Left colon (tissue), 2 donors: ENCODE results near the gene CCDC40. TPM values are rescaled to one million over a fixed set of nuclear protein-coding genes. Genes with fewer than 3 reads are reported as not detected.

ENCODE experiments used
- ATAC-seq: fragments of 200-7000 bp; cut with Tn5 transposase; one replicate; pipeline ENCODE4 v1.9.1; 2020; ENCODE audit warnings: mild to moderate bottlenecking, moderate library complexity
- DNase-seq, 2 donors: peaks; one replicate each; pipeline ENCODE4 v3.0.0-alpha.2; 2020
- intact Hi-C, 2 donors: fragments of 100-400 bp; cut with DNase I in 1 of 2; cut with micrococcal nuclease in 1 of 2; formaldehyde crosslinking; loops; one replicate each; pipeline versions ENCODE4 v1.11.2 to v1.14.0; 2022; cut with DNase I, micrococcal nuclease
- microRNA-seq, 2 donors: library from miRNA; unstranded; fragments of <30 nt; microRNA quantifications; one replicate each; pipeline versions ENCODE4 v1.1.0 to v1.2.0, GENCODE V29; 2020
- total RNA-seq, 2 donors: library from RNA; stranded (reverse); fragmentation: NEBNext Ultra II Directional; extraction: Animal tissue kit (Norgen Biotek cat#: 25700); gene quantifications; one replicate each; pipeline ENCODE4 v1.2.1, GENCODE V29; 2021
- donor health status: DM: no; HTN: no; CAD: no.
- donor health status: DM: yes; HTN: yes; CAD: no.

Gene CCDC40
- total RNA-seq, 2 donors from 2014 or later: 2.0 to 2.1 TPM

DNA sequence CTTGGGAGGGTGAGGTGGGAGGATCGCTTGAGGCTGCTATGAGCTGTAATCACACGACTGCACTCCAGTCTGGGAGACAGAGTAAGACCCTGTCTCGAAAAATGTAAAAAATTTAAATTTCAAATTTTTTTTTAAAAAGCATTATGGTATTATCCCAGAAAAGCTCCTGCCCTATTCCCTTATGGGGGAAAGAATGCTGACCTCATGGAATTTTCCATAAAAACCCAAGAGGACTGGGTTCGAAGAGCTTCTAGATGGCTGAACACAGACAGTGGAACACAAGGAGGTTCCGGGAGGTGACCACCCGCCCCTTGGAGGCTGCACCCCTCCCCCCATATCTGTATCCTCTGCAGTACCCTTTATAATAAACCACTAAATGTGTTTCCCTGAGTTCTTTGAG is 106.5 kb downstream of the CCDC40 start:
- DNase-seq: no peak
- intact Hi-C loops: no loop called here
- ATAC-seq: no peak

DNA sequence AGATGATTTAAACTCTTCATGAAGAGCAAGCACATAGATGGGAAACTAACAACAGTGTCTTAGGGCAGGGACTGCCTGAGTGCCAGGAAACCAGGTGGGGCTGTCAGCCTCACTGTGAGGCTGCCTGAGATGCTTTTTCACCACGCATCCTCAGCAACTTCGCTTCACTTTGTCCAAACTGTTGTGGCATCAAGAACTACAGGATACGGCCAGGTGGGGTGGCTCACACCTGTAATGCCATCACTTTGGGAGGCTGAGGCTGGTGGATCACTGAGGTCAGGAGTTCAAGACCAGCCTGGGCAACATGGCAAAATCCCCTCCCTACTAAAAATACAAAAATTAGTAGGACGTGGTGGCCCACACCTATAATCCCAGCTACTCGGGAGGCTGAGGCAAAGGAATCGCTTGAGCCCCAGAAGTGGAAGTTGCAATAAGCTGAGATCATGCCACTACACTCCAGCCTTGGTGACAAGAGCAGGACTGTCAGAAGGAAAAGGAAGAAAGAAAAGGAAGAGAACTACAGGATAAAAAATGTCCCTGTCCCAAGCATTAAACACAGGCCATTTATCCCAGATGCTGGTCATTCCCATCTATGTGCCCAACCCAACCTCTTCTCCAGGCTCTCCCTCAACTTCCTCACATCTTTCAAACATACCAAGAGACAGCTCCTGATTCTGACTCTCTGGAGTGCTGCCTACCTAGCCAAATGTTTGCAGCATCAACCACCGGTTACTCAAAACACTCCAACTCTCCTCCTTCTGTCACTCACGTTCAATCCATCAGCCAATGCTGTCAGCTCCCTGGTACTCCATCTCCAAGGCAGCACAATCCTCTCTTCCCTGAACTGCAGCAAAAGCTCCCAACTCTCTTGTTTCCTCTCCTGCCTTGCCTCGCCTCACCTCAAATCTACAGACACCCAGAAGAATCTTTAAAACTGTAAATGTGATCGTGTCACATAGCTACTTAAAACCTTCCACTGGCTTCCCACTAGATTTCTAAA is 108.9 kb downstream of the CCDC40 start:
- DNase-seq (no peak), ATAC-seq (no peak)
- intact Hi-C loops: no loop called here

GRCh38 chr17:80146121-80147034 is 109.9 kb downstream of the CCDC40 start:
- peak; percentile 16 for ATAC-seq
- DNase-seq: peak in 1 of 2 donors; percentile 34
- intact Hi-C loops: no loop called here

DNA sequence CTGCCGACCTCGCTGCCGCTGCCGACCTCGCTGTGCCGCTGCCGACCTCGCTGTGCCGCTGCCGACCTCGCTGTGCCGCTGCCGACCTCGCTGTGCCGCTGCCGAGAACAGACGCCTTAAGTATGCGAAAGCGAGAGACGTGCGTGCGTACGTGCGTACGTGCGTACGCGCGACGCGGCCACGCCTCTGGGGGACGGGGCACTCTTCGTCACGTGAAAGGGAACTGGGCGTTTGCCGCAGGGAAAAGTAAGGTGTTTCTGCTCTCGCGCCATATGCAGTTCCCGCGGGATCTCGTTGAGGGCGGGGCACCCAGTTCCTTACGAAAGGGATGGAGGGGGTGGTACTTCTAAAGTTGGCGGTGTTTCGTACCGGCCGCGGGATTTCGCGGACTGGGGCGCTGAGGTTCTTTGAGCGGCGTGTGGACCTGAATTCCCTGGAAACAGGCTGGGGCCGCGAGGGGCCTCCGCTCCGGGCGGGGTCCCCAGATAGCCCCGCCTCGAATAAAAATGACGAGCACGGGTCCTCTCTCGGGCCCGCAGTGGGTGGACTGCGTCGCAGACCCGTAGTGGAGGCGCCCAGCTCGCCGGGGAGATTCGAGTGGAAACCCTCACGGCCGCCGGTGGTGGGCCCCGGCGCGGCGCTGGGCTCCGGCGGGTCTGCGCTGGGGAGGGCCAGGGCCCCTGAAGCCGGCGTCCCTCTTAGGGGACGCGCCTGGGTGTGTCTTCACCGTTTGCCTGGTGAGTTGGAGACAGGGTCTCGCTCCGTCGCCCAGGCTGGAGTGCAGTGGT is 110.8 kb downstream of the CCDC40 start, which contains the start of gene EIF4A3:
Gene EIF4A3 (minus strand): TSS at position 94 of the 788 bp plus-strand sequence. CDS start 167 bp downstream, outside the sequence.
- intact Hi-C loops: no loop called here
- ATAC-seq: peak; percentile 95

More for the DNA sequence above, 110.8 kb downstream of the CCDC40 start, which contains the start of gene EIF4A3:
- peak; percentile 99 for DNase-seq

Small RNA genes within 50 kb of the gene (microRNA-seq; reads per million reads assigned to microRNA genes)
- gene MIR1268B: 0 reads per million in 2 donors

Other genes starting within 250 kb of the CCDC40 start
- gene CBX8, start 239.6 kb upstream of the CCDC40 start, total RNA-seq: 1 to 10 TPM; 4.0 to 6.5 TPM
- gene CBX4, start 197.2 kb upstream of the CCDC40 start, total RNA-seq: 10 to 100 TPM; 12.1 to 14.5 TPM
- gene TBC1D16, start 770 bp upstream of the CCDC40 start, total RNA-seq: 10 to 100 TPM; 12.9 to 17.6 TPM
- 10 to 100 TPM; 44.4 to 51.2 TPM for gene GAA, start 64.9 kb downstream of the CCDC40 start, total RNA-seq
- 10 to 100 TPM; 65.5 to 69.9 TPM for gene EIF4A3, start 110.5 kb downstream of the CCDC40 start, total RNA-seq
- 1 to 10 TPM in 1 of 2 donors, under 1 TPM in 1; 0.64 to 1.3 TPM for gene CARD14, start 133.4 kb downstream of the CCDC40 start, total RNA-seq
- 10 to 100 TPM; 51.2 to 54.9 TPM for gene SGSH, start 183.7 kb downstream of the CCDC40 start, total RNA-seq
- 1 to 10 TPM; 9.4 to 10.0 TPM for gene SLC26A11, start 183.8 kb downstream of the CCDC40 start, total RNA-seq
- gene RNF213, start 224.2 kb downstream of the CCDC40 start, total RNA-seq: 100 to 1,000 TPM in 1 of 2 donors, 10 to 100 TPM in 1; 95.9 to 142 TPM